HG03354 (cell line): ENCODE data around the gene LRRIQ4.

Experiments
- ATAC-seq: cut with Tn5 transposase; IDR thresholded peaks from one replicate; pipeline ENCODE4 v1.9.1; 2021; ENCODE audit warnings: mild to moderate bottlenecking; ENCODE audit not compliant: unreplicated experiment, poor library complexity, severe bottlenecking

LRRIQ4 gene

GRCh38 chr3:169847896-169848295 lies 35.2 kb downstream of the LRRIQ4 start:
- ATAC-seq, result no peak

- ATAC-seq, result no peak
Observed at GRCh38 chr3:169848741-169849140, 36.1 kb downstream of the LRRIQ4 start.

GRCh38 chr3:169850618-169851017 lies 37.9 kb downstream of the LRRIQ4 start:
- ATAC-seq, result no peak

- ATAC-seq, result no peak
Observed at GRCh38 chr3:169855514-169855913, 42.8 kb downstream of the LRRIQ4 start.

GRCh38 chr3:169857811-169858210 lies 45.1 kb downstream of the LRRIQ4 start:
- ATAC-seq, result no peak

- no peak for ATAC-seq
Observed at GRCh38 chr3:169861871-169862270, 49.2 kb downstream of the LRRIQ4 start.

GRCh38 chr3:169863458-169863899 lies 50.8 kb downstream of the LRRIQ4 start:
- peak; percentile 58 for ATAC-seq

GRCh38 chr3:169864270-169864669 lies 51.6 kb downstream of the LRRIQ4 start:
- no peak for ATAC-seq

- peak; percentile 55 for ATAC-seq
Observed at GRCh38 chr3:169865176-169865767, 52.6 kb downstream of the LRRIQ4 start.

- ATAC-seq, result no peak
Observed at GRCh38 chr3:169867584-169868210, 55.0 kb downstream of the LRRIQ4 start.

GRCh38 chr3:169868369-169868768 lies 55.7 kb downstream of the LRRIQ4 start:
- ATAC-seq, result no peak

- no peak for ATAC-seq
Observed at GRCh38 chr3:169869484-169870220, 57.0 kb downstream of the LRRIQ4 start, which contains the start of gene LRRC31. LRRC31 (minus strand) TSS chr3:169869935; CDS start chr3:169869807, 128 bp downstream.

- no peak for ATAC-seq
Observed at GRCh38 chr3:169871129-169871886, 58.6 kb downstream of the LRRIQ4 start.

- ATAC-seq, result no peak
Observed at GRCh38 chr3:169879013-169879557, 66.4 kb downstream of the LRRIQ4 start.

- ATAC-seq, result no peak
Observed at GRCh38 chr3:169879845-169880575, 67.3 kb downstream of the LRRIQ4 start.

GRCh38 chr3:169880576-169881250 lies 68.0 kb downstream of the LRRIQ4 start:
- no peak for ATAC-seq

GRCh38 chr3:169886671-169887070 lies 74.0 kb downstream of the LRRIQ4 start:
- no peak for ATAC-seq
